ENCODE measurements around the gene PLCG1. TPM values are rescaled to one million over a fixed set of nuclear protein-coding genes. Genes with fewer than 3 reads are reported as not detected.

Gene PLCG1
- total RNA-seq, 1 donor from 2014 or later, result 61.1 TPM

GRCh38 chr20:41139227-41140093, 2.1 kb downstream of the PLCG1 start:
- Mint-ChIP-seq H3K27me3 (no peaks in the 10 kb centered on the region), H3K9me3 (no peaks in the 10 kb centered on the region), H3K4me3 (peak overlapping the region; percentile 81), H3K4me1 (peaks cover 79% of the 10 kb centered on the region), H3K27ac (peak overlapping the region; percentile 78), H3K36me3 (ENCODE audit: low read depth) (no peaks in the 10 kb centered on the region)
- DNase-seq, result no peak
- intact Hi-C loops (cut with micrococcal nuclease), result no loop called here
- CTCF ChIA-PET, result interaction anchor here (3.4 kb wide), 1 partner anchor 33 kb away, joined by 13 read pairs; no protein-coding TSS in a partner anchor
- no peak for ATAC-seq (ENCODE audit: low read depth)
- no peak for TF ChIP-seq CTCF (IDR thresholded peaks at IDR 0.05)
- POLR2A ChIA-PET, result no interaction called here

GRCh38 chr20:41140226-41141133, 3.1 kb downstream of the PLCG1 start:
- peaks cover 76% of the 10 kb centered on the region for H3K4me1 Mint-ChIP-seq
- H3K36me3 Mint-ChIP-seq (ENCODE audit: low read depth), result no peaks in the 10 kb centered on the region
- CTCF ChIA-PET, result interaction anchor here (1.0 to 3.6 kb wide), 3 partner anchors 32 to 270 kb away, joined by 3 to 14 read pairs (median 13); no protein-coding TSS in a partner anchor
- peak overlapping the region; percentile 78 for H3K27ac Mint-ChIP-seq
- intact Hi-C loops (cut with micrococcal nuclease), result loop anchor here (1.0 kb wide), 1 partner anchor 17 kb away; no protein-coding TSS in a partner anchor
- ATAC-seq (ENCODE audit: low read depth), result no peak
- POLR2A ChIA-PET, result interaction anchor here (1.2 kb wide), 1 partner anchor 10 kb away, joined by 4 read pairs; no protein-coding TSS in a partner anchor
- no peaks in the 10 kb centered on the region for H3K27me3 Mint-ChIP-seq
- H3K4me3 Mint-ChIP-seq, result peak overlapping the region; percentile 15
- no peak for TF ChIP-seq CTCF (IDR thresholded peaks at IDR 0.05)
- DNase-seq, result no peak
- H3K9me3 Mint-ChIP-seq, result no peaks in the 10 kb centered on the region

DNA sequence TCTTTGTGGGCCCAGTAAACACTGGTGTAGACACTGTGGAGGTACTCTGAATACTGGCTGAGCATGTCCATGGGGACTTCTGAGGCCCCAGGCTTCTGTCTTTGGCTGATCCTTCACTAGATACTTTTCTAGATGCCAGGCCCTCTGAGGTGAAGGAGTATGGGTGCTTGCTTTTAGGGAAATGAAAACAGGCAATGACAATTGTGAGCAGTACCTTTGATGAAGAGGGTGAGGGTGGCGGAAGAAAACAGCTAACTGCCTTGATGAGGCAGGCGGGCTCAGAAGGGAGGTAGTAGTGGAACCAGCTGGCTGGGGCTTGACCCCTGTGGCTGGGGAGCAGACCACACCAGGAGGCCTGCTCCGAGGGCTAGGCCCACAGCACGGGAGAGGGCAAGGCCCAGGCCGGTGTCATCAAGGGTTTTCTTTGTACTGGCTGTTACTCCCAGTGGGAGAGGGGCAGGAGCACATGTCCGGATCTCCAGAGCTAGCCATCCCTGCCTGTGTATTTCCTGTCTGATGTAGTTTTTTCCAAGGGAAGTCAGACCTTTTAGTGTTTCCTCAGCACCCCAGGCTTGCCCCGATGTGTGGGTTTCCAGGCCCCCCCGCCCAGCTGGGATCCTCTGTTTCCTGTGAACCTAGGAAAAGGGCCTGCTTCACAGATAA, 3.9 kb downstream of the PLCG1 start:
- Mint-ChIP-seq H3K36me3 (ENCODE audit: low read depth) (no peaks in the 10 kb centered on the region), H3K4me1 (peaks cover 77% of the 10 kb centered on the region), H3K9me3 (no peaks in the 10 kb centered on the region), H3K4me3 (peak overlapping the region; percentile 15), H3K27me3 (no peaks in the 10 kb centered on the region), H3K27ac (peak overlapping the region; percentile 78)
- CTCF ChIA-PET, result interaction anchor here (1.0 to 3.6 kb wide), 2 partner anchors 31 to 269 kb away, joined by 3 to 14 read pairs; no protein-coding TSS in a partner anchor
- intact Hi-C loops (cut with micrococcal nuclease), result loop anchor here (1.0 kb wide), 1 partner anchor 16 kb away; no protein-coding TSS in a partner anchor
- ATAC-seq (ENCODE audit: low read depth), result no peak
- DNase-seq, result no peak
- POLR2A ChIA-PET, result interaction anchor here (1.2 to 1.7 kb wide), 2 partner anchors 9 to 11 kb away, joined by 3 to 4 read pairs; no protein-coding TSS in a partner anchor
- no peak for TF ChIP-seq CTCF (IDR thresholded peaks at IDR 0.05)

- TF ChIP-seq CTCF (IDR thresholded peaks at IDR 0.05), result no peak
Measured at GRCh38 chr20:41142245-41142644, 4.9 kb downstream of the PLCG1 start.

More at GRCh38 chr20:41142245-41142644, 4.9 kb downstream of the PLCG1 start:
- intact Hi-C loops (cut with micrococcal nuclease), result no loop called here
- Mint-ChIP-seq H3K36me3 (ENCODE audit: low read depth) (no peaks in the 10 kb centered on the region), H3K4me3 (no peak overlapping the region), H3K27ac (no peak overlapping the region), H3K4me1 (peaks cover 81% of the 10 kb centered on the region), H3K27me3 (no peaks in the 10 kb centered on the region), H3K9me3 (no peaks in the 10 kb centered on the region)
- ChIA-PET CTCF (interaction anchor here (3.6 kb wide), 1 partner anchor 31 kb away, joined by 14 read pairs; no protein-coding TSS in a partner anchor), POLR2A (interaction anchor here (0.9 to 1.7 kb wide), 2 partner anchors 10 to 15 kb away, joined by 3 read pairs; no protein-coding TSS in a partner anchor)
- ATAC-seq (ENCODE audit: low read depth), result no peak
- DNase-seq, result no peak

Measured in activated B cell treated with CpG ODN at 0.5 μM for 24 hours (primary cell).